GM19328 (cell line): ENCODE results near the gene DSP.

ENCODE experiments used
- ATAC-seq: cut with Tn5 transposase; IDR thresholded peaks from one replicate; pipeline ENCODE4 v1.9.1; 2021; ENCODE audit warnings: mild to moderate bottlenecking, moderate library complexity; ENCODE audit not compliant: unreplicated experiment

DSP gene

DNA sequence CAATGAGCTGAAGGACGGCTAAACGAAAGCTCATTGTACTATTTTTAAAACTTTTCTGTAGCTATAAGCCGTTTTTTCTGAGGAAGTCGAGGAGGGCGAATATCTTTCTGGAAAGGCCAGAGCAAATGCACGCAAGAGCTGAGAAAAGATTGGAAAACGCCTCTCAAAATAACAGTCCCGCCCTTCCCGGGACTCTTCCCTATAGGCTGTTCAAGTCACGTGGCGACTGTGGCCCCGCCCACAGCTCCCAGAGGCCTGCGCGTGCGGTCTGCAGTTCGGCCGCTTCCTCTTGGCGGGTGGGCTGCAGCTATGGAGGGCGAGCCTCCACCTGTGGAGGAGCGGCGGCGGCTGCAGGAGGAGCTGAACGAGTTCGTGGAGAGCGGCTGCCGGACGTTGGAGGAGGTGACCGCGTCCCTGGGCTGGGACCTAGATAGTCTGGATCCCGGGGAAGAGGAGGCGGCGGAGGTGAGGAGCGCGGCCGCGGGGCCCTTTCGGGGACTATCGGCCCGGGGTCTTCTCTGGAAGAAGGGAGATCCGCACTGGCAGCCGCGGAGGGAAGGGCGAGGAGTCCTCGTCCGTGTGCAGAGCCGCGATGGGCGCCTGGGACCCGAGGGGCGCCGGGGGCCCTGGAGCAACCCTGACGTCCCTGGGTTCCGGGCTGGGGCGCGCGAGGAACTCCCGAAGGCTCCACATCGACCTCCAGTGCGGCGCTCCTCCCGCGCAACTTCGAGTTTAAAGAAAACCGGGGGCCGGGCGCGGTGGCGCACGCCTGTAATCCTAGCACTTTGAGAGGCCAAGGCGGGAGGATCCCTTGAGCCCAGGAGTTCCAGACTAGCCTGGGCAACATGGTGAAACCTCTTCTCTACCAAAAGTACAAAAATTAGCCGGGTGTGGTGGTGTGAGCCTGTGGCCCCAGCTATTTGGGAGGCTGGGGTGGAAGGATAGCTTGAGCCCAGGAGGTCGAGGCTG is 48.8 kb downstream of the DSP start, which contains the start of gene SNRNP48:
Gene SNRNP48 (plus strand): TSS at position 250 of the 969 bp plus-strand sequence. CDS start 60 bp downstream, at position 310.
- peak; percentile 100 for ATAC-seq

DNA sequence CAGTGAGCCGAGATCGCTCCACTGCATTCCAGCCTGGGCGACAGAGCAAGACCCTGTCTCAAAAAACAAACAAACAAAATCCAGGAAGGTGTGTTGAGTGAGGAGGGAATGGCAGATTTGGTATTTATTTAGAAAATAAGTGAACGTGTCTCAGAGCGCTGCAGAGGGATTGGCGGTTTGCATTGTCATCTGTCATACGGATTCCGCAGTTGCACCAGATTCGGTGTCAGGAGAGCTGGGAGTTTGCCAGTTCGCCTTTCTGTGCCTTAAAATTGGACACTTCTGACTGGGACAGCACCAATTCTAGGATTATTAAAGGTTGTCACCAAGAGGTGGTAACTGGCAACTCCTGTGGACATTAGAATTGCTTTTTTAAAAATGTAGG is 49.4 kb downstream of the DSP start:
- no peak for ATAC-seq

DNA sequence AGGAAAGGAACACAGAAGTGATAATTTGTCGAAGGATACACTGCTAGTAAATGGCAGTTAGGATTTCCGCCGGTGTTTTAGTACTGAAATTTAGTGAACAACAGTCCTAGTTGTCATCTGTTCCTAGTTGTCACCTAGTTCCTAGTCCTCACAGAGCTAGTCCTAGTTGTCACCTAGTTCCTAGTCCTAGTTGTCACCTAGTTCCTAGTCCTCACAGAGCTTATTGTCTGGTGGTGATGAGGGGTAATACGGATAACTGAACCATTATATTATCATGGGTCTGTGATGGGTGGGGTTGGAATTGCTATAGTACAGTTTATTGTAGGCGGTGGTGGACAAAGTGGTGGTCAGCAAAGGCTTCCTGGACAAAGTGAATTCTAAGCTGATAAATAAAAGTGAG is 50.3 kb downstream of the DSP start:
- ATAC-seq = no peak

DNA sequence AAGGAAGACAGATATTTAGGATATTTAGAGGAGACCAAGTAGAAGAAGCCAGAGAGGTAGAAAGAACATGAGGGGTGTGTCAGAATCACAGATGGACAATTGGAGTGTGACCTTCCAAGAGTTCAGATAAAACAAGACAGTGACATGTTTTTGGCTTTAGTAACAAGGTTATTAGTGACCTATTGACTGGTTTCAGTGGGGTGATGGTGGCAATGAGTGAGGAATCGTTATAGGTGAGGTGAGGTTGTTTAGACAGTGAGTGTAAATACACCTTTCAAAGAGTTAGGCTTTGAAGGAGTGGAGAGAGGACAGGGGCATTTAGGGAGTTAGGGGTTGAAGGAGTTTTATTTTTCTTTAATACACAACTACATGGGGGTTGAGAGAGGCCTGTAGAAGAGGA is 51.8 kb downstream of the DSP start:
- no peak for ATAC-seq

DNA sequence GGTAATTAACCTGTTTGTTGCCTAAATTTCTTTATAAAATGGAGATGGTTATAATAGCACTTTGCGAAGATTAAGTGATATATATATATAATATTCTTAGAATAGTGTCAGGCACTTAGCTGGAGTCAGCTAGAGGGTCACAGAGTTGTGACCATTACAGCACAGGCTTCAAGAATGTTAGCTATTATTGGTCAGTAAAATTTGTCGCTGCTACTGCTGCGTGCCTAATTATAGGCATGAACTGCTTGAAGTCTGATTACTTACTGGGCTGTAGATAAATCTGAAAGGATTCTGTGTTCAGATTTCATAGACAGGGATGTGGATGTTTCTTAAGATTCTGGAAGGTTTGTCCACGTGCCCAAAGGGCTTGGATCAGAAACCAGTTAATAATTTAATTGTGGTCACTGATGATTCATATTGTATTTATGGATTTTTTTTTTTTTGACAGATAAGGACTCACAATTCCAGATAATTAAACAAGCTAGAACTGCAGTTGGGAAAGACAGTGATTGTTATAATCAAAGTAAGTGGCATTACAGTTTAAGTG is 53.2 kb downstream of the DSP start:
- no peak for ATAC-seq

DNA sequence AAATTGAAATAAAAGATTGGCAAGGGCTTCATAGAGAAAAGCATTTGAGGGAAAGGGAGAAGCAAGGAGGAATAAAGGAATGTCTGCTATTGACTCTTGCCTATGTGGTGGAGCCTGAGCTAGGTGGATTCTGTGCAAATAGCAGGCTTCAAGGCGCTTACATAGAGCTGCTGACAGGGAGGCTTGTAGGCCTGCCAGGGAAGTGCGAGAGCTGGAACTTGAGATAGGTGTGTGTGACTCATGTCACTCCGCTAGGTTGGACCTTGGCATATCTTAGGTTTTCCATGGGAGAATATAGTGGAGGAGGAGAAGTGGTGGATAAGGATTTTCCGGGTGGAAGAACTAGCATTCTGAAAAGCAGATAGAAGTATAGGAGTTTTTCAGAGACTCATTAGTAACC is 62.5 kb downstream of the DSP start:
- ATAC-seq = no peak

DNA sequence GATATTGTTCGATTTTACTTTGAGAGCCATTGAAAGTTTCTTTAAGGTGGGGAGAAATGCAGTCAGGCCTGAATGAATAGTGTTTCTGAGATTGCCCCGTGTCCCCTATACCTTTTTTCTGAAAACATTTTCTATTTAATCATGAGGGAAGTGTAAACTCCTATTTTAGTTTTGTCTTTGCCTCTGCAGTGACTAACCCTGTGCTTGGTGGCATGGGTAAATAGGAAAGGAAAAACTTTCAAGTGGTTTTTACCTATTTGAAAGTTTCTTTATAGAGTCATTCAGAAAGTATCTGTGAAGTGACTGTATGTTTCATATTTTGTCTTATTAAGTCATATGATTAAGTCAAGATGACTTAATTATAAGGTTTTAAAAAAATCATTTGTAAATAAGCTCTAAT is 63.0 kb downstream of the DSP start:
- ATAC-seq = no peak

DNA sequence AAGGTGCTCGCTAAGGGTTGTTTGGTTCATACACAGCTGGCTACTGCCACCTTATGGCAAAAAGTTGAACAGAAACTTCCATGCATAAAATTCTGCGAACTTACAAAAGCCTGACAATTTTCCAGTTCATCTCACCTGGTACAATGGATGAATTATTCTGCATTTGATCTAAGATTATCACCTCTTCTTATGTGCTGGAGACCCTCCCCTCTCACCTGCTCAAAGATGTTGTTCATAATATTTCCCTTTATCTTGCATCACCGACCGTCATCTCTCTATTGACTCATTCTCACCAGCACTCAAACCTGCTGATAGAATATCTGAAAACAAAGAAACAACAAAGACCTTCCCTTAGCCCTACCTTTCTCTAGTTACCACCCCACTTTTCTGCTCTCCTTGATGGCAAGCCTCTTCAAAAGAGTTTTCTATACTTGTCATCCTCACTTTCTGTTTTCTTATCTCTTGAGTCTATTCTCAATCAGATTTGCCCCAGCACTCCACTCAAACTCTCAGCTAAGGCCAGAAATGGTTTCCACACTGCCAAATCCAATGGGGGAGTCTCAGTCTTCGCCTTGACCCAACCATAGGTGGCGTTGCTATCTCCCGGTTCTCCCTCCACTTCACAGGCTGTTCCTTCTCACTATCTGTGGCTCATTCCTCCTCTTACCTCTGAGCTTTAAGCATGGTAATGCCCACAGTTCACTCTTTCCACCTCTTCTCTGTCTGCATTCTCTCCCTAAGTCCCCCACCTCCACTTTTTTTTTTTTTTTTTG is 74.3 kb downstream of the DSP start:
- no peak for ATAC-seq

DNA sequence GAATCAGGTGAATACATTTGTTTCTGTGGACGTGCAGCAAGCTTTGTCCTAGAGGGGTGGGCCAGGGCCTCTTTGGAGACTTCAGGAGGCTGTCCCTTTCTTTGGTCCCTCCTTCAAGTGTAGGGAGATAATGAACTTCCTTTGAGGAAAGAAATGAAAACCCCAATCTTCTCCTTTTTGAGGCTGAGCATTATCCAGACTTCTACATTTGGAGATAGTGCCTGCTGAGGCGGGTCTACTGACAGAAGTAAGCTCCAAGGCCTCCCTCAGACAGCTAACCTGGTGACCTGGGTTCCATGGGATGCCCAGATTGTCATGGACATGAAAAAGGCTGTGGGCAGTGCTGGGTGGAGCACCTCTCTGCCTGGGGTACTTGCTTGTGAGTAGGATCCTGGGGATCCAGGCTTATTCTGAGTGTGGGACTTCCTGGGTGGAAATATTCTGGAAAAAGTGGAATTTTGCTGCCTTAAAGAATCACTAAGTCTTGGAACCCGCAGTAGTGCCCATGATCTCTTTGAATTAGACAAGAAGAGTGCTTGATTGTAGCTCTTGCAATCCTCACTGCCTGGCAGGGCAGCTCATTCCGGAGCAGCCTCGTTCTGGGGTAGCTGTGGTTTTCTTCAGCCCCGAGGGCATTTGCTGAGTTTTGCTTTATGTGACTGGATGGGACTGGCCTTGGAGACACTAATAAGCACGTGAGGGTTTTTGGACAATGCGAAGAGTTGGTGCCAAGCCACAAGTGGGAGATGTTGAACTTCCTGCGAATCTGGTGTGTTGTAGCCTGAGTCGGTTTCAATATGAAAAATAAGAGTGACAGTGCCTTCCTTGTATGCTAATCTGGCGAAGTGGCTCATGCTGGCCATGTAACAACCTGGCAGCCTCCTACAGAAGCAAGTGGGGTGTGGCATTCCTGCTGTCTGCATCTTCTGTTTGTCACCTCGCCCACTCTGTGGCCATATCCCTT is 76.6 kb downstream of the DSP start:
- no peak for ATAC-seq

DNA sequence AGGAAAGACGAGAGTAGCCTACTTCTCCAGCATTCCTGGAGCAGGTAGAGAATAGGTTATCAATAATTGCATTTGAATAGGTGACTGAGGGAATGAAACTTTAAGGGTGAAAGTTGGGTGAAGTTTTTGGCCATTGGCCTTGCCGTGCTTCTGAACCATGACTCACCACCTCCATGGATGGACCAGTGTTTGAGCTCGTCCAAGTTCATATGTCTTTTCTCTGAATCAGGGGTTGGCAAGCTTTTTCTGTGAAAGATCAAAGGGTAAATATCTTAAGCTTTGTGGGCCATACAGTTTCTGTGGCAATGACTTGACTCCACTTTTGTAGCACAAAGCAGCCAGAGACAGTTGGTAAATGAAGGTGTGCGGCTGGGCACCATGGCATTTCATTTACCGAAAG is 80.3 kb downstream of the DSP start:
- no peak for ATAC-seq

DNA sequence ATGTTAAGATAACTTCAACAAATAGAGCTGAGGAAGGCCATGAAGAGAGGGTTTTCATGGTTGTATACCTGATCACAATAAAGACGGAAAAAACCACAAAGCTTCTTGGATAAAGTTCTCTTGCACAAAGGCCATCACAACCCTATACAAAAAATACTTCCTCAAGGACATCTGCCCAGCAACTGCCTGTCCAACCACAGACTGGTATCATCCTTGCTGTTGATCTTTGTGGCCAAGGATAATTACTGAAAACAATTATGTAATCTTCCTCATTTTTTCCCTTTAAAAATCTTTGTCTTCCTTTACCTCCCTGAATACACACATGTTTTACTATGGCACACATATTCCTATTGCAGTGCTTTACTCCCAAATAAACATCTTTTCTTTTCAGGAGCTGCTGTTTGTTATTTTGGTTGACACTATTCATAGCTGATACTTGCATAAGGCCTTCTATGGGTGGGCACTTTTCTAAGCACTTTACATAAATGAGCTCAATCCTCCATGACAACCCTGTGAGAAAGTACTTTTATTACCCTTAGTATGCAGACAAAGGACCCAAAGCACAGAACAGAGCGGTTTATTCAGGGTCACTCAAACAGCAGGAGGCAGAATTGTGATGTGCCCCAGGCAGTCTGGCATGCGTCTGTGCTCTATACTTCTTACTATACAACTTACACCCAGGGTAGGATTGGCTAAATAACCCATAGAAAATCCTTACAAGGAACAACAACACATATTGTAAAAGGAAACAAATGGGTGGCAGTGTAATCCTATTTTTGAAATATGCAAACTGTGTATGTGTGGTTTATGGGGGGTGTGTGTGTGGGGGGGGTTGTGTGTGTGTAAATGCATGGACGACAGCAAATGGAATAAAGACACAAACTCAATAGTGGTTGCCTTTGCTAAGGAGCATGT is 83.6 kb downstream of the DSP start:
- no peak for ATAC-seq

DNA sequence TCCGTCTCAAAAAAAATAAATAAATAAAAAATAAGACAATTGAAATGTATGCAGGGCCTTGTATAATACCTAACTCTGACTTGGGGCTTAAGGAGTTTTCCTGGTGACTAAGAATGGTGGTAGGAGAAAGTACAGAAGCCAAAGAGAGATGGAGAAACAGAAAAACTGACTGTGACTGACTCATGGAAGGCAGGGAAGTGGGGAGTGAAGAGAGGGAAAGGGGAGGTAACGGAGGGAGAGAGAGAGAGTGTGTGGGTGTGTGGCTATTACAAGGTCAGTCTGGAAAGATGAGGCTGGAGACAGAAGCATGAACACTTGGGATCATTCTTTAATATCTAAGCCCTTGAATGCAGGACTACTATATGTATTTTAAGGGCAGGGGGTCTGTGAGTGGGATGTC is 87.0 kb downstream of the DSP start:
- no peak for ATAC-seq

DNA sequence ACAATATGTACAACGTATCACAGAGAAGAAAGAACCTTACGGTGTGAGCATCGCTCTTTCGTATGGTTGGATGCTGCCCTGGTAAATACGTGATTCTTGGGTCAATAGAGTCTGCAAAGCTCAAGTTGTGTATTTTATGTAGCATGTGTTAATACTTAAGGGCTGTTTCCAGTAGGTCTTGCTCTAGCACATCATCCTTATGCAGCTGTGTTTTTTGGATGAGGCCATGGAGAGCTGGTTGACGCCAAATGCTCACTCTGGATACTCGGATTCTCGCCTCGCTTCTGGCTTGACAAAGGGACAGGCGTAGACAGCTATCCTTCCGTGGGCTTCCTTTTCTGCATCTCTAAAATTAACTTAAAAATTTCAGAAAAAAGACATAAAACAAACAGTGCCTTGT is 87.4 kb downstream of the DSP start:
- no peak for ATAC-seq

DNA sequence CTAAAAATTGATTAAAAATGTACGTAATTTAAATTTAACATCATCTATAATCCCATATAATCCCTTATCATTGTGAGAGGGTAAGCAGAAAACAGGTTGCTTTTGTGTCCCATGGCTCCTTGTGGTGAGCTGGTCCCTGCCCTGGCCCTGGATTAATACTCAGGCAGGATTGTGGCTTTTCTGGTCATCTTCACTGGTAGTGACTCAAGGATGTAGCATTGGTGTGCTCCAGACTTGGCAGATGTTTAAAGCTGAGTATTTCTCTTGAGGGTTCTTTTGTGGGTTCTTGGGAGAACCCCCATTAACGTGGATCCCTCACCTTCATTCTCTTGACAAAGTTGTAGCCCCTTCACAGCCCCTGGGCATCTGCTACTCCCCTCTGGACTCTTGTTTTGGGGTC is 87.8 kb downstream of the DSP start:
- no peak for ATAC-seq

DNA sequence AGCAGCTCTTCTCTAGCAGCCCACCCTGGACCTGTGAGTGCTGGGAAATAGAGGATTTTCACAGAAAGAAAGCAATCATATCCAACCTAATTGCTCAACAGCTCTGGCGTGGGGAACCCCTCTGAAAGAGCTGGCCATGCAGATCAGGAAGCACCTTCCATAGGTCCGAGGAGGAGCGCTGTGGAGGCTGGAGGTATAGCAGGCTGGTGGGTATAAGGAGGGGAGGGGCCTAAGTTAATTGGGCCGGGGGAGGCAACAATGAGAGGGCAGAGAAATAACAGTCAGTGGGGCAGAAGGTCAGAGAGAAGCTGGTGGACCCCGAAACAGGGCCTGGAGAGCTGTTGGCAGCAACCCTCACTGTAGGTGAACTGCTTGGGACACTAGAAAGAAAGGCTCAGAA is 89.3 kb downstream of the DSP start:
- ATAC-seq = no peak

DNA sequence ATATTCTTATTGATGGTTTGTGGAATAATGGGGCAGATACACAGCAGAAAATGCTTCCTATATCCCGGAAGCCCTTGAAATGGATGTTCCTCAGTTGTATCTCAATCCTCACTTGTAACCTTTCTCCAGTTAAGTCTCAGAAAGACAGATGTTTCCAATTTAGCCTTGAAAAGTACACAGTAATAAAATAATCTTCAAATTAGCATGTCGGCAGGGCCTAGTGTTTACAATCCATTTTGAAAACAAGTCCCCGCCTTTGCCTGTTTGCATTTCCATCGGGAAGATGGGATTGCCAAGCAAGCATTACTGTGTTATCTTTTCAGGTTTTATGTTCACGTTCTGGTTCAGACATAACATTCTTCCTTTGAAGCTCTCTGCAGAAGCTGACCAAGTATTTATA is 90.0 kb downstream of the DSP start:
- no peak for ATAC-seq

DNA sequence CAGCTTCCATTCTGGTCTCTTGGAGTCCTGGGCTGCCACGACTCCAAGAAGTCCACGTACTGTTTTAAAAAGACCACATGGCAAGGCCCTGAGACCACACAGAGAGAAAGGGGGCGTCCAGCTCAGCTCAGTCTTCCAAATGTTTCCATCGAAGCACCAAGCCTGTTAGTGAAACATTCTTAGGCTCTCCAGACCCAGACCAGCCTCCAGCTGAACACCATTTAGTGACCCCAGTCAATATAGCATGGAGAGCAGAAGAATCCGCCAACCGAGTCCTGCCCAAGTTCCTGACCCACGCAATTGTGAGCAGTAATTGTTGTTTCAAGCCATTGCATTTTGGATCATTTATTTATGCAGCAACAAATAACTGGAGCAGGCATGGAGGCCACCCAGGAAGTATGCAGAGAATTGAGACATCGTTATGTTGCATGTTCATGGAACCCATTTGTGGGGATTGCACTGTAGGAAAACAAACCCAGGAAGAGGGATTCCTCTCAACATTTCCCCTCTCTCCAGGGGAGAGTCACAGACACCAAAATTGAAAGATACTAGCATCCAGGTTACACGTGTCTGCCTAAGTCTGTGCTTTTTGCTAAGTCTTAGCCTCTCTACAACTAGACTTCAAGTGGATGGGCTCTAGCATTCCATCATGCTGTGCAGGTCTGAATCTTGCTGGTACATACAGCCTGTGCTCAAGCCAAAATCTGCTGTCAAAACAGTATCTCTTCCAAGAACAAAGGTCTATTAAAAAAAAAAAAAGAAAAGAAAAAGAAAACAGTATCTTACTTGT is 91.2 kb downstream of the DSP start:
- ATAC-seq = no peak

DNA sequence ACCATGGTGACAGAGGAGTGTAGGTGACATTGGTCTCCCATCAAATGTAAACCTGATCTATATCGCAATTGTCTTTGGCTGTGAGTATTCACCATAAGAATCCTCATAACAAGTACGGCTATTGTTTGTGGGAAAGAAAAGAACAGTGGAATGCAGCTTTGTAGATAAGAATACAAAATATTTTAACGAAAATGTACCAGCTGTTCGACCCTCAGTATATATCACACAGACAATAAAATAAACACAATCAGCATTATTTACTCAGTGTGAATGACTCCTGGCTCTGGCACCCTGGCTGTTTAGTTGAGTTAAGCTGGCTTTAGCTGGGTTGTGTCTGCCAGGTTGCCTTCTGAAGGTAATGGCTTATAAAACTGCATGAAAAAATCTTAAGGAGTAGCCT is 91.9 kb downstream of the DSP start:
- ATAC-seq = no peak

DNA sequence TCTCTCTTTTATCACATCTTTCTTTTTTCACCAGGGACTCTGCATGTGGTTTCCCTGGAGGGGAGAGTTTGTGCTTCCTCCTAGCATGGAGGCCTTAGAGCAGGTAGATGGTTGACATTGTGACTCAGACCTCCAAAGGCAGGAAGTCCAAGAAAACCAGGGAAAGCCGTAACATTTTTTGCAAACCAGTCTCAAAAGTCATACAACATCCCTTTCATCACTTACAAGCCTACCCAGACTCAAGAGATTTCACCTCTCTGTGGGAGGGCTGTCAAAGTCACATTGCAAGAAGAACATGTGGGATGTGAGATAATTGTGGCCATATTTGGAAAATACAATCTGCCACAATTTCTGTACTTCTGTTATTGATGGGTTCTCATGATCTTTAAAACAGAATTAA is 94.7 kb downstream of the DSP start:
- no peak for ATAC-seq
